Kidney epithelial cell (primary cell): ENCODE results near the gene FOS. TPM values are rescaled to one million over a fixed set of nuclear protein-coding genes. Genes with fewer than 3 reads are reported as not detected.

Experiments used
- DNase-seq: peaks from one replicate; pipeline ENCODE4 v3.0.0-alpha.2; 2010; ENCODE audit warnings: low read depth
- H3K27me3 ChIP-seq: 2 replicates; pipeline ENCODE4 v1.6.0; 2011; ENCODE audit warnings: low read length; ENCODE audit not compliant: control insufficient read depth, insufficient read depth
- H3K36me3 ChIP-seq: 2 replicates; pipeline ENCODE4 v1.5.1; 2011; ENCODE audit warnings: low read length; ENCODE audit not compliant: control insufficient read depth, insufficient read depth
- H3K4me3 ChIP-seq: 2 replicates; pipeline ENCODE4 v1.5.1; 2011; ENCODE audit warnings: low read depth, mild to moderate bottlenecking, control low read depth, low read length
- CTCF ChIP-seq: IDR thresholded peaks from 2 replicates; pipeline ENCODE4 v1.5.1; 2011; ENCODE audit warnings: mild to moderate bottlenecking, moderate library complexity, low read length, control low read depth, inconsistent platforms; ENCODE audit not compliant: insufficient read depth, poor library complexity, severe bottlenecking
- total RNA-seq: library from RNA; depleted of rRNA; stranded (reverse); fragments of >200 nt; gene quantifications from 2 replicates; pipeline ENCODE4 v1.2.3, GENCODE V29; 2015

The FOS gene
- 5.5 and 9.2 TPM in 2 replicates for total RNA-seq

GRCh38 chr14:75278422-75279152 is at the start of gene FOS:
Gene FOS, plus strand, starts transcription at chr14:75278828. Its CDS starts 155 bp downstream, at chr14:75278983.
- H3K4me3 ChIP-seq, result peak within 1 kb of the TSS; percentile 82
- peak; percentile 65 for DNase-seq
- no peak for TF ChIP-seq CTCF

GRCh38 chr14:75229661-75230139 is 48.9 kb upstream of the FOS start:
- Histone ChIP-seq H3K36me3 (no peaks in the 10 kb centered on the region), H3K27me3 (no peaks in the 10 kb centered on the region), H3K4me3 (no peak overlapping the region)
- TF ChIP-seq CTCF, result no peak
- no peak for DNase-seq

More at GRCh38 chr14:75278422-75279152, at the start of gene FOS:
- Histone ChIP-seq H3K36me3 (peaks cover 7% of the 10 kb centered on the region), H3K27me3 (peaks cover 2% of the 10 kb centered on the region)

- no peaks in the 10 kb centered on the region for H3K27me3 ChIP-seq
- DNase-seq, result peak; percentile 67
- no peak overlapping the region for H3K4me3 ChIP-seq
- no peaks in the 10 kb centered on the region for H3K36me3 ChIP-seq
- TF ChIP-seq CTCF, result peak; percentile 29
Measured at GRCh38 chr14:75230140-75230792, 48.4 kb upstream of the FOS start.

- no peaks in the 10 kb centered on the region for H3K27me3 ChIP-seq
- no peaks in the 10 kb centered on the region for H3K36me3 ChIP-seq
- no peak for DNase-seq
- no peak for TF ChIP-seq CTCF
- no peak overlapping the region for H3K4me3 ChIP-seq
Measured at GRCh38 chr14:75231320-75231719, 47.3 kb upstream of the FOS start.

DNA sequence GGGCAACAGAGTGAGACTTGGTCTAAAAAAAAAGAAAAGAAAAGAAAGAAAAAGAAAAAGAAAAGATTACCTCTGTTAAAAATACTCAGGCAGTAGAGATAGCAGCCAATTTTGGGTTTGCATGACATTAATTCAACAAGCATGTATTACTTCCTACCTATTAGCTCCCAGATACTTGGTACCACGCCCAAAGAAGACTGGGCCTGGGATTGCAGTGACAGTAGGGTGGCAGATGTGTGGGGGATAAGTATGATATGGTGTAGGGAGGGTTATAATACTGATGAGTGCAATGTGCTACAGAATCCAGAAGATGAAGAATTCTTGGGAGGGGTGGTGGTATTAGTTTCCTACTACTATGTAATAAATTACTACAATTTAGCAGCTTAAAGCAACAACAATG is 46.4 kb upstream of the FOS start:
- H3K27me3 ChIP-seq, result no peaks in the 10 kb centered on the region
- no peak for TF ChIP-seq CTCF

More for the DNA sequence above, 46.4 kb upstream of the FOS start:
- Histone ChIP-seq H3K36me3 (no peaks in the 10 kb centered on the region), H3K4me3 (no peak overlapping the region)
- DNase-seq, result no peak
